GM13977 (cell line): ENCODE results near the gene TMC2.

Experiments used
- DNase-seq: peaks from one replicate; pipeline ENCODE4 v3.0.0; 2012; ENCODE audit warnings: low spot score
- in situ Hi-C: fragments of 300-500 bp; cut with MboI; formaldehyde crosslinking; loops from one replicate; pipeline ENCODE4 v1.12.0; 2022; ENCODE audit warnings: low sequenced_read_pairs, low pct_unique_long_range_greater_than_20kb, mixed read lengths, inconsistent platforms; ENCODE audit not compliant: unreplicated experiment
- TF ChIP-seq, protein P1 (sequence below): IDR thresholded peaks from 2 replicates; pipeline ENCODE4 v1.5.1; 2012; ENCODE audit warnings: mild to moderate bottlenecking, control low read depth; ENCODE audit not compliant: insufficient read depth; ENCODE audit errors: extremely low read depth, missing control alignments

The TMC2 gene

DNA sequence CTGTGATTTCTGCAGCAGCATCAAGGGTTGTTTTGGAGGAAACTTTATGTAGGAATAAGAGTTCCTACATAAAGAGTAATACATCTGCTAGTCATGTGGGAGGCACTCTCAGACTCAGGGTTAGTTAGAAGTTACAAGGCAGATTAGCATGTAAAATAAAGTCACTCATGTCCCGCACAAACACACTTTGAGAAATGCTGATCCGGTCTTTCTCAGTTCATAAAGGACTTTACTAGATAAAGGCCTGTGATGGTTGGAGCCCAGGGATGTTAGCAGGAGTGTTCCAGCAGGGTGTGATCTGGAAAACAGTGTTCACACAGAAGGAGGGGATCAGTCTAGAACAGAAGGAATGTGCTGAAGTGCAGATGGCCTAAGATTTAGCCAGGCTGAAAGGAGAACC, 83.0 kb downstream of the TMC2 start:
- TF ChIP-seq, protein P1, sequence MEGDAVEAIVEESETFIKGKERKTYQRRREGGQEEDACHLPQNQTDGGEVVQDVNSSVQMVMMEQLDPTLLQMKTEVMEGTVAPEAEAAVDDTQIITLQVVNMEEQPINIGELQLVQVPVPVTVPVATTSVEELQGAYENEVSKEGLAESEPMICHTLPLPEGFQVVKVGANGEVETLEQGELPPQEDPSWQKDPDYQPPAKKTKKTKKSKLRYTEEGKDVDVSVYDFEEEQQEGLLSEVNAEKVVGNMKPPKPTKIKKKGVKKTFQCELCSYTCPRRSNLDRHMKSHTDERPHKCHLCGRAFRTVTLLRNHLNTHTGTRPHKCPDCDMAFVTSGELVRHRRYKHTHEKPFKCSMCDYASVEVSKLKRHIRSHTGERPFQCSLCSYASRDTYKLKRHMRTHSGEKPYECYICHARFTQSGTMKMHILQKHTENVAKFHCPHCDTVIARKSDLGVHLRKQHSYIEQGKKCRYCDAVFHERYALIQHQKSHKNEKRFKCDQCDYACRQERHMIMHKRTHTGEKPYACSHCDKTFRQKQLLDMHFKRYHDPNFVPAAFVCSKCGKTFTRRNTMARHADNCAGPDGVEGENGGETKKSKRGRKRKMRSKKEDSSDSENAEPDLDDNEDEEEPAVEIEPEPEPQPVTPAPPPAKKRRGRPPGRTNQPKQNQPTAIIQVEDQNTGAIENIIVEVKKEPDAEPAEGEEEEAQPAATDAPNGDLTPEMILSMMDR, result no peak
- in situ Hi-C loops, result no loop called here
- no peak for DNase-seq

DNA sequence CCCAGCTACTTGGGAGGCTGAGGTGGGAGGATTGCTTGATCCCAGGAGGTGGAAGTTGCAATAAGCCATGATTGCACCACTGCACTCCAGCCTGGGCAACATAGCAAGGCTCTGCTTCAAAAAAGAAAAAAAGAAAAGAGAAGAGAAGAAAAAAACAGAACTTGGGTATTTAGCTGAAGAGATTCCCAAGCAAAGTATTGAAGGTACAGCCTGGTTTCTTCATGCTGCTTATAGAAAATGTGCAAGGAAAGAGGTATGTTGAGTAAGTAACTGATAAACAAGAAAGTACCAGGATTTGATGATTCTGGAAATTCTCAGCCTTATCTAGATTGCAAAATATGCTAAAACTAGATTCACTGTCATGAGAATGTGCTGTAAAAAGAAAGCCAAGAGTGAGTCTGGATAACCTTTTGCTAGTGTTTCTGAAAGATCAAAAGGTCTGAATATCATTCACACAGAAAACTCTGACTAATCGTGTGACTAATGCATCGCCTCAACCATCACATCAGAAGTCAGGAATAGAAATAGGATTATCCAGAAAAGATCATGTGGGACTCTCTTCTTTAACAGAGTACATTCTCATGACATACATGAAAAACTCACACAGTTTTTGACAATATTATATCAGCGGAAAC, 83.7 kb downstream of the TMC2 start:
- no peak for DNase-seq
- in situ Hi-C loops, result no loop called here
- TF ChIP-seq, protein P1, result no peak

DNA sequence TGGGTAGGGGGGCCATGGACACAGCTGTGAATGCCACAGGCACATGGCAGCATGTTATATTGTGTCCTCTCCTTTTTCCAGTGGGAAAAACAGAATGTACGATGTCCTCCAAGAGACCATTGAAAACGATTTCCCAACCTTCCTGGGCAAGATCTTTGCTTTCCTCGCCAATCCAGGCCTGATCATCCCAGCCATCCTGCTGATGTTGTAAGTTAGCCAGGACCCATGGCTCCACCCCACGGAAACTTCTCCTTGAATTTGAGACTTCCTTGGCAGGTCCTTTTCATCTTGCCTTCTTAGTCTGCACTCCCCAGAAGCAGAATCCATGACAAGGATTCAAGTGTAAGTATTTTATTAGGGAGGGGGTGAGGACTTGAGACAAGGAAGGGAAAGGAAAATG, 87.8 kb downstream of the TMC2 start:
- no peak for DNase-seq
- TF ChIP-seq, protein P1, result no peak
- in situ Hi-C loops, result no loop called here

DNA sequence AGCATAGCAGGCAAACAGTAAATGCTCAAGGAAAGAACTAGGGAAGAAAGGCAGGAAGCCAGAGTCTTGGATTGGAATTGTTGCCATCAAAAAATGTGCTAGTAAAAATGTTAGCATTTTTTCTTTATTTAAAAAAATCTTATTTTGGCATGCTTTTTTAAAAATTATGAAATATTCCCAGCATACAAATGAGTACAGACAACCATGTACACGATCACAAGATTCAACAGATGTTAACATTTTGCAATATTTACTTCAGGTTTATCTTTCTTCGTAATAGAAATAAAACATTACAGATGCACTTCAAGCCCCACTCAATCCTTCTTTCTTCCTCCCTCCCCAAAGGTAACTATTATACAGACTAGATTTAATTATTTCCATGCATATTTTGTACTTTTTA, 88.7 kb downstream of the TMC2 start:
- no peak for DNase-seq
- TF ChIP-seq, protein P1, result no peak
- in situ Hi-C loops, result no loop called here

DNA sequence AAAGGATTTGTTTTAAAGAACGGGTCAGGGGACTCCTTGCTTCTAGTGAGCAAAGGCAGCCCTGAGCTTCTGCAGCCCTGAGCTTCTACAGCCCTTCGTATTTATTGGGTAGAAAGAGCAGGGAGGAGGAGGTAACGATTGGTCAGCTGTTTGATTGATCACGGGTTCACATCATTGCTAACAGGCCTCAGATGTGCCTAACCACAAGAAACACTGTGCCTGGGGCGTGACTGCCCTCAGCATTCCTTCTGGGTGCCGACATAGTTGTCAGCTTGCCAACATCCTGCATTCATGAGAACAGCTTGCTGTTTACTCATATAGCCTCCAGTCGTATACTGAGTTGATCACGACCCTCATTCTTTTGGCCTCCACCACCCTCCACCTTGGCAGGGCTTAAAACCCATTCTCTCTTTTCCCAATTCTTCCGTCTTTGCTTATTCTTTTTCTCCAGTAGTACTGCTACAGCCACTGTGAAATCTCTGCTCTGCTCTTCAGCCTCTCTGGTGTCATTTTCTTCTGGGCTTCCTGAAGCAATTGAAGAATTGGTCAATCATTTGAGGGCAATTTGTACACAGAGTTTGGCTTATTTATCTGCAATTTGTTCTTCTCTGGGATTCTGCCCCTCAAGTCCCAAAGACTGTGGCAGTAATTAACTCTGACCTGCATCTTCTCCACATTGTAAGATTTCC, 90.6 kb downstream of the TMC2 start:
- in situ Hi-C loops, result no loop called here
- TF ChIP-seq, protein P1, result no peak
- DNase-seq, result no peak

DNA sequence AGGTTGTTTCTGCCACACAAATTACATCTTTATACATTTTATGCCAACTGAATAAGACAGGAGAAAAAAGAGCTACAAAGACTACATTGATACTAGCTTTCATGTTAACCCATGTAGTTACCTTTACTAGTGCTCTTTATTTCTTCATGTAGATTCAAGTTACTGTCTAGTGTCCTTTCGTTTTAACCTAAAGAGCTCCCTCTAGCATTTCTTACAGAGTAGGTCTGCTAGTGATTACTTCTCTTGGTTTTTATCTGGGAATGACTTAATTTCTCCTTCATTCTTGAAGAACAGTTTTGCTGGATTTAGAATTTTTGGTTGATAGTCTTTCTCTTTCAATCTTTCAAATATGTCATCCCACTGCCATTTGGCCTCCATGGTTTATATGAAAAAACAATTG, 94.9 kb downstream of the TMC2 start:
- TF ChIP-seq, protein P1, result no peak
- in situ Hi-C loops, result no loop called here

More for the DNA sequence above, 94.9 kb downstream of the TMC2 start:
- no peak for DNase-seq
